Ramos (cell line): Measurements from ENCODE around the gene CLEC11A.
"Not testable (repeated sequence)": the region's sequence is repeated elsewhere in the genome, so short reads cannot be mapped to it uniquely, and the experiment has no call there.

Source experiments
- in situ Hi-C: fragments of 300-500 bp; cut with MboI; formaldehyde crosslinking; loops from one replicate; pipeline ENCODE4 v1.14.3; 2022; ENCODE audit warnings: low sequenced_read_pairs; ENCODE audit not compliant: unreplicated experiment

Gene CLEC11A

DNA sequence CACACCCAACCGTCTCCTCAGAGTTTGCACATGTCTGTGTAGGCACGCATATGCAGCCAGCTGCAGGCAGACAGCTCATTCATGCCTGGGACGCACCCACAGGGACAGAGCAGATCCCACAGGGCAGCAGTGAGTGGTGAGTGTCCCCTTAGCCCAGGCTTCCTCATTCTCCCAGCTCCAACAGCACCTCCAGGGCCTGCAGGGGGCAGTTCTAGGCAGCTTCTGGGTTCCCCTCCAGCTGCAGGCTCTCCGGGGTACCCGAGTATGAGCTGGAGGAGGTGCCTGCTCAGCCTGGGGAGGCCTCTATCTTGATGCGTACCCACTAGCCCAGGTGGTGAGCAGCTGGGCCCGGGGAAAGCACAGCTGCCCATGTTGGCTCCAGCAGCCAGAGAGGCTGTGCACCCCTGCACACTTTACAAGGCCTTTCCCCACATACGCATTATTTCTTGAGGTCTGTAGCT, 2.2 kb upstream of the CLEC11A start:
- in situ Hi-C loops, result no loop called here

DNA sequence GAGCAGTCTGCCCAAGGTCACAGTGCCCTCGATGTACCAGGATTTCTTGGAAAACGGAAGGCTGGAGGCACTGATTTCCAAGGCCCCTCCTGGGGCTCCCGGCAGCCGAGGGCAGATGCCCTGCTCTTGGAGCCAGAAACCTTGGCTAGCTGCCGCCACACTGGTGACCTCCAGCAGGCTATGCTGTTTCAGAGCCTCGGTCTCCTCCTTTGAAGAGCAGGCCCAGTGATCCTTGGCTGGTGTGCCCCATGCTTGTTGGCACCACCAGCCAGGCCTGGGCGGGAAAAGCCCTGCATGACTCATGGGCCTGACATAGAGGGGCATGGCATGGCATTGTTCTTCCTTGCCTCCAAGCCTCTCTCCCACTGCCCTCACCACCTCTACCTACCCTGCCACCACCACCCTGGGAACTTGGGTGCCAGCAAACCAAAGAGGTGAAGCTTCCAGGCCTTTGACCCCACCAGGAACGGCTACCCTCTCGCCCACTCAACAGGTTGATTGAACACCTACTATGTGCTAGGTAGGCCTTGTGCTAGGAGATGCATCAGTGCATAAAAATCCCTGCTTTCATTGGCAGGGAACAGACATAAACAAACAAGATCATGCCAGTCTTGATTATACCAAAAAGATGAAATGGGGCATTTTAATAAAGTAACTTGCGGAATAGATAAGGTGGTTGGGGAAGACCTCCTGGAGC, 1.6 kb upstream of the CLEC11A start:
- in situ Hi-C loops, result no loop called here

DNA sequence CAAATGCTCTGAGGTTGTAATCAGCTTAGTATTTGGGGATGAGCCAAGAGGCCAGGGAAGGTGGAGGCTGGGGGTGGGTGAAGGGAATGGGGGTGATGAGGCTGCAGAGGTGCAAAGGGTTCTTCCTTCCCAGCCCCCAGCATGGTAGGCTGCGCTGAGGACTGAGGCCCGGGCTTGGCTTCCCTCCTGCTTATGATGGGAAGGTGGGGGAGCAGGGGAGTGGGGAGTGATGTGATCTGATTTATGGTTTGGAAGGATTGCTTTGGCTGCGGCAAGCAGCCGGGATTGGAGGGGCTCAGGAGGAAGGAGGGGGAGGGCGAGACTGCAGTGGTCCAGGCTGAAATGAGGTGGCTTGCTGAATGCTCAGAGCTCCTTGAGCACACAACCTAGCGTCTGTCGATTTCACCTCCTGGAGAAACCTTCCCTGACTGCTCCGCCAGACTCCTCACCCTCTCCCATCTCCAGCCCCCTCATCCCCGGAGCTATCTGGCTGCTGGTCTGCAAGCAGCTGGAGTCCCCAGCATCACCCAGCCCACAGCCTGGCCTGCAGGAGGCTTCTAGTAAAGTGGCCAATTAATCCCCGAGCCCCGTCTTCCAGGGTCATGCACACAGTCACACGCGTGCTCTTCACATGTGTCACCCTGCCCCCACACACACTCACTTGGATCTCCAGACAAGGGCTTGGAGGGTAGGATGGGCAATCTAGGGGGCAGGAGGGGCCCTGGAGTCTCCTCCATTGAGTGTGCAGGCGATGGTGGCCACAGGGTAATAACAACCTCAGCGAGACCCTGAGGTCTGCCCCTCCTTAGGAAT, 757 bp upstream of the CLEC11A start:
- in situ Hi-C loops, result no loop called here

DNA sequence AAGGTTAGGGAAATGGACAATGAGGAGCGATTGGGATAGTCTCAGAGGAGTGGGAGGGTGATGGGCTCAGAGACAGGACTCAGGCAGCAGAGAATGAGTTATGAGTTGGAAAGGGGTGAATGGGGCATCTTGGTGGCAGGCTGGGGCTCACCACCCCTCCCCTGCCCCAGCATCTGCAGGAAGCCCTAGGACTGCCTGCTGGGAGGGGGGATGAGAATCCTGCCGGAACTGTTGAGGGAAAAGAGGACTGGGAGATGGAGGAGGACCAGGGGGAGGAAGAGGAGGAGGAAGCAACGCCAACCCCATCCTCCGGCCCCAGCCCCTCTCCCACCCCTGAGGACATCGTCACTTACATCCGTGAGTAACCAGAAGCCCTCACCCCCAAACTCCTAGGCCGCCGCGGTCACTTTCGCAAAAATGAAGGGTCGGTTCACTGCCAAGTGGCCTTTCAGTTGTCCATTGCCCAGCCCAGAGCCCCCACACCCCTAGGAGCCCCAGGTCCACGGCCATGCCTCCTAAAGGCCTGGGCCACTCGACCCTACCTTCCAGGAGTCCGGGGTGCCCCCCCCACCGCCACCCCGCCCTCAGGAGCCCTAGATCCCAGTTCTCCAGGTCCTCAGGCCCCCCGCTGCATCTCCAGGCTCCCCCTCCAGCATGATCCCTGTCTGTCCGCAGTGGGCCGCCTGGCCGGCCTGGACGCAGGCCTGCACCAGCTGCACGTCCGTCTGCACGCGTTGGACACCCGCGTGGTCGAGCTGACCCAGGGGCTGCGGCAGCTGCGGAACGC, 764 bp downstream of the CLEC11A start:
- in situ Hi-C loops, result no loop called here

DNA sequence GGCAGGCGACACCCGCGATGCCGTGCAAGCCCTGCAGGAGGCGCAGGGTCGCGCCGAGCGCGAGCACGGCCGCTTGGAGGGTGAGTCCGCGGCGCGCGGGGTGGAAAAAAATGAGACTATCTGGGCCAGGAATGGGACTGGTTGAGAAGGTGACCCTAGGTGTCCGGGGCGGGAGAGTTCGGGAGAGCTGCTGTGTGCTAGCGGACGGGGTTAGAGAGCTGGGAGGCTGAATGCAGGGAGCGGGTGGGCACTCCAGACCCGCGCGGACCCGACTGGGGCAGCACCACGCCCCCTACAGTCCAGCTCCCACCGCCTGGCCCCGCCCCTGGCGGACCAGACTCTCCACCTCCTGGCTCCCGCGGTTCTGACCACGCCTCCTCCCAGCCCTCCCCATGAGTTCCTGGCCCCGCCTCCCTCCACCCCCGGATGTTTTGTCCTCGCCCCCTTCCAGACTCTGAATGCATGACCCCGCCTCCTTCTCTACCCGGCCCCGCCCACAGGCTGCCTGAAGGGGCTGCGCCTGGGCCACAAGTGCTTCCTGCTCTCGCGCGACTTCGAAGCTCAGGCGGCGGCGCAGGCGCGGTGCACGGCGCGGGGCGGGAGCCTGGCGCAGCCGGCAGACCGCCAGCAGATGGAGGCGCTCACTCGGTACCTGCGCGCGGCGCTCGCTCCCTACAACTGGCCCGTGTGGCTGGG, 1.5 kb downstream of the CLEC11A start:
- in situ Hi-C loops, result no loop called here

DNA sequence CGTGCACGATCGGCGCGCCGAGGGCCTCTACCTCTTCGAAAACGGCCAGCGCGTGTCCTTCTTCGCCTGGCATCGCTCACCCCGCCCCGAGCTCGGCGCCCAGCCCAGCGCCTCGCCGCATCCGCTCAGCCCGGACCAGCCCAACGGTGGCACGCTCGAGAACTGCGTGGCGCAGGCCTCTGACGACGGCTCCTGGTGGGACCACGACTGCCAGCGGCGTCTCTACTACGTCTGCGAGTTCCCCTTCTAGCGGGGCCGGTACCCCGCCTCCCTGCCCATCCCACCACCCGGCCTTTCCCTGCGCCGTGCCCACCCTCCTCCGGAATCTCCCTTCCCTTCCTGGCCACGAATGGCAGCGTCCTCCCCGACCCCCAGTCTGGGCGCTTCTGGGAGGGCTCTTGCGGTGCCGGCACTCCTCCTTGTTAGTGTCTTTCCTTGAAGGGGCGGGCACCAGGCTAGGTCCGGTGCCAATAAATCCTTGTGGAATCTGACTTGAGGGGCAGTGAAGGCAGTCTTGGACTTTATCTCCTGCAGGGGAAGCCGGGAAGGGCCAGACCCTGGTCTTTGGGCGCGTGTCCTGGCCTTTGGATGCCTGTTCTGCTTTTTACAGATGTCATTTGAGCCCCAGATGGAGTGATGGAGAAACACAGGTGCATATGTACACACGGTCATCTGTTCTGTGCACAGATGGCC, 2.2 kb downstream of the CLEC11A start:
- in situ Hi-C loops, result no loop called here

DNA sequence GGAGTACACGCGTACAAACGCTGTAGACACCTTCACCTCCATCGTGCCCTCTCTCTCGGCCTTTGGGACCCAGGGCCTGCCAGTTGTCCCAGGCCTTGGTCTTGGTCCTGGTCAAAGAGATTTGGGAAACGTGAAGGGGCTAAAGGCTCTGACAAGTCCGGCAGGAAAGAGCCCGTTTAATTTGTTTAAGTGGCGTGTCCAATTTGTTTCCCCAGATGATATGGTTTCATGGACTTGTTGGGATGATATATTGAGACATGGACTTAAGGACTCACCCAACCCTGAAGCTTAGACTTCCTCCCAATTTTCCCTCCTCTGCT, 2.7 kb downstream of the CLEC11A start:
- in situ Hi-C loops, result no loop called here

DNA sequence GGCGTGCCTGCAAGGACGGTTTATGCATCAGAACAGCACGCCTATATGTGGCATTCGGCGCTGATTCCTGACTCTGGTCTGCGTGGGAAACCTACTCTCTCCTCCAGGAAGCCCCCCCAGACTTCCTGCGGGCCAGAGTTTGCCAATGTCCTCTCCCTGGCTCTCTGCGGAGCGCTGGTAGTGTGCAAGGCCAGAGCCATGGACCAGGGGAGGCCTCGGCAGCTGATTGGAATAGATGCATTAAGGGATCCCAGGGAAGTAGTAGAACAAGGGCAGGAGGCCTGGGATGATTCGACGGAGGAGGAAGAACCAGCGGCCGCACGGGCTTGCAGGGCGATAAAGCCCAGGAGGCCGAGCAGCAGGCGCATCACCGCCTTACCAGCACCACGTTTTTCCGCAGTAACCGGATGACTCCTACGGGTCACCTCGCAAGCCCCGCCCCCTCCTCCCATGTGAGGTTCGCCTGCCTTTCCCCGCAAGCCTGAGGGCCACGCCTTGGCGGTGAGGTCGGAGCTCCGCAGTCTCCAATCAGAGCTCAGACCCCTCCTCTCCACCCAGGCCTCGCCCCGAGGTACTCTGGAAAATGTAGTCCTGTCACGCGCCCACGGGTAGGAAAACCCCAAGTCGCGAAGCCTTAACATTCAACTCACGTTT, 5.0 kb downstream of the CLEC11A start:
- in situ Hi-C loops, result no loop called here

DNA sequence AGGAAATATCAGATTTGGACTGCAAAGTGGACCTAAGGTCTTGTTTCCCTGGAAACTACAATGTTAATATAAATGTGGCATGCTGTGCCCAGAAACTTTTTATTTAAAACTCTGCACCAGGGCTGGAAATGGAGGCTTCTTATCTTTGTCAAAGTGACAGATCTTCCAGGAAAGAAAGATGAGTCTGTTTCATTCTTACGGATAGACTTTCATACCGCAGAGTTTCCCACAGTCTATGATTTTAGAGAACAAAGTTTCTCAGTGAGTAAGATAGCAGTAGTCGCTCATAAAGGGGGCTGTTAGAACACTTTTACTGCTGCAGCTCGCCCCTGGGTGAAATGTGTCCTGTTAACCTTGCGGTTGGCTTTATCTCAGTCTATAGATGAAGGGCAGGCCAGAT, 6.7 kb downstream of the CLEC11A start:
- in situ Hi-C loops, result no loop called here

DNA sequence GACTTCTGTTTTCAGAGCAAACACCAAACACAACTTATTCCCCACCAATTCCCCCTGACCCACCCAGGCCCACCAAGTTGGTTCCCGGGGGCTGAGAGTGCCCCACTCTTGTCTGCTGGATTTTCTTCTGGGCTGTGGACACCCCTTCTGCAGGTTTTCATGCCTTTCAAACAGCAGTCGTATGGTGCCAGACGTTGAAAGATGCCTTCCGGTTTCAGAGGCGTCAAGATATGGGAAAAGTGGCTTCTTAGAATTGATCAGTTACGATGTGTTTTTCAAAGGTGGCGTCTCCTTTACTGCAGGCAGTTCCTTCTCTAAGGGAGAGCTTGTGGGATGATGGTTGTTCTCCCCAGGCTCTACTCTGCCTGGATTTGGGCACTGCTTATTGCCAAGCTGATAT, 12.7 kb downstream of the CLEC11A start:
- in situ Hi-C loops, result no loop called here

DNA sequence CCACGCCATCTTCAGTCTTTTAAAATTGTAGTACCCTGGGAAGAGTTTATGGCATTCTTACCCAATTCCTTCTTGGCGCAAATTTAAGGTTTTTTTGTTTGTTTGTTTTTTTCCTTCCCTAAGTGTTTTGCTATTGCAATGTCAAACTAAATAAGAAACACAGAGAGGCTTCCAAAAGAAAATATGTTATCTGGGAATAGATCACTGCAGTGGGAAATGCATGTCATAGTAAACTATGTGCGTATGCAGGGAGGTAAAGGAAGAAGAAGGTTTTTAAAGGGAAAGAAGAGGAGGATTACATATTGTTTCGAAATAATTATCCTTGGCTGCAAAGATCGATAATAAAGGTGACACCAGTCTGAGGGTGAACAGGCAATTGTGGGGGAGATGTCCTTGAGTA, 13.2 kb downstream of the CLEC11A start:
- in situ Hi-C loops, result no loop called here

DNA sequence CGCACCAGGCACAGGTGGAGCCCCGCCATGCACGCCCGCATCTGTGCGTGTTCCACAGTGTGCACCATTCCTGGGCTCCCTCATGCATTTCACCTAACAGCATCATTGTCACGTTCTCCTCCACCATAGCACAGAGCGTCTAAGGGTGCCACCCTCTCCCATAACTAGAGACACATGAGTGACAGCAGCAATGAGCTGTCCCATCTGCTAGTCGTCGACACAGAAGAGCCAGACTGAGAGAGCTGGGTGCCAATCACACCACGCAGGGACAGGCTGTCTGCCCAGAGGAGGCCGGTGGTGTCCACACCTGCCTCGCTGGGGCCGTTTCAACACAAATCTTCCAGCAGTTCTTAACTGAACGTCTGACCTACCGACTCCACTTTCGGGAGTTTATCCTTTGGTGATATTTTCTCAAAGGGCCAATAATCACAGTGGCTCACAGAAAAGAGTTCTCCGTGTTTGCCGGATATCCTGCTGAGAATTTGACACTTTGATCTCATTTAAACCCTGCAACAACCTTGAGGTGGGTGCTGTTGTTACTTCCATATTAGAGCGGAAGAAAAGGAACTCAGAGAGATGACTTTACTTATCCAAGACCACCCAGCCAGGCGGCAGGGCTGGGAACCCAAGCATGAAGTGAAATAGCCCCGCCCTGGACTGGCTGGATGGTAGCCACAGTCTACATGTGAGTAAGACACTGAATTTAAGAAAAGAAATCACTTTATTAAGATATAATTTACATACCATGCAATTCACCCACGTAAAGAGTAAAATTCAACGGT, 16.2 kb downstream of the CLEC11A start:
- in situ Hi-C loops, result no loop called here

DNA sequence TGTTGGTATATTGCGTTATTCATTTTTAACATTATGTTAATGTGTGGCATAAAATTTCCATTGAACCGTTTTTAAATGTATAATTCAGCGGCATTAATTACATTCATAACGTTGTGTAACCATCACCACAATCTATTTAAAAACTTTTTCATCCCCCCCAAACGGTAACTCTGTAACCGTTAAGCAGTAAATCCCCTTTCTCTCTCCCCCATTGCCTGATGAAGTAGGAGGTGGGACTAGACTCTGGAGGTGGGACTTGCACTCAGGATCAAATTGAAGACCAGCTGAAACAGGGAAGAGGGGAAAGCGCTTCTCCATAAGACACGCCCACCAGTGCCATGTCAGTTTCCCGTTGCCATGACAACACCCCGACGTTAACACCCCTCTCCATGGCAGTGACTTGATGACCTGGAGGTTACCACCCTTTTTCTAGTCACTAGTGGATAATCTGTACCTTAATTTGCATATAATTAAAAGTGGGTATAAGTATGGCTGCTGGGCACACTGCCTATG, 16.8 kb downstream of the CLEC11A start:
- in situ Hi-C loops, result no loop called here

DNA sequence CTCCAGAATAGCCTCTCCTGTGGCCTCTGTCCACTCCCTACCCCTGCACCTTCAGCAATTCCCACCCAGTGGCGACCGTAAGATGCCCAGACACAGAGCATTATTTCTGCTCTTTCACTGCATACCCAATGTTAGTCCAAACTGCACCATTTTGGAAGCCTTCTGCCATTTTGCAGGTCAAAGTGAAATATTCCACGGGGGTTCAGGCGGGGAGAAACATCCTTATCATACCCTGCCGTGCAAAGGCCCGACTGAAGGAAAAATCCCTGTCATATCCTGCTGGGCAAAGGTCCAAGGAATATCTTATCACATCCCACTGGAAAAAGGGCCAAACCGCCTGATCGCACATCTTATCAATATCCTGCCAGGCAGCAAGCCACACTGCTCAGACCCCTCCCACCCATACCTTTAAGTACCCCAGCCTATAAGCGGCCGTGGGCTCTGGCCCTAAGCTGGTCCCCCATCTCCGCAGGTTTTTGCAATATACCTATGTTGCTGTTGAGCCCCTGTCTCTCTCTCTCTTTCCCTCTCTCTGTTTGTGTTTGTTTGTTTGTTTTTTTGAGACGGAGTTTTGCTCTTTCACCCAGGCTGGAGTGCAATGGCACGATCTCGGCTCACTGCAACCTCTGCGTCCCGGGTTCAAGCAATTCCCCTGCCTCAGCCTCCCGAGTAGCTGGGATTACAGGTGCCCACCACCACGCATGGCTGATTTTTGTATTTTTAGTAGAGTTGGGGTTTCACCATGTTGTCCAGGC, 18.2 kb downstream of the CLEC11A start:
- in situ Hi-C loops, result no loop called here

DNA sequence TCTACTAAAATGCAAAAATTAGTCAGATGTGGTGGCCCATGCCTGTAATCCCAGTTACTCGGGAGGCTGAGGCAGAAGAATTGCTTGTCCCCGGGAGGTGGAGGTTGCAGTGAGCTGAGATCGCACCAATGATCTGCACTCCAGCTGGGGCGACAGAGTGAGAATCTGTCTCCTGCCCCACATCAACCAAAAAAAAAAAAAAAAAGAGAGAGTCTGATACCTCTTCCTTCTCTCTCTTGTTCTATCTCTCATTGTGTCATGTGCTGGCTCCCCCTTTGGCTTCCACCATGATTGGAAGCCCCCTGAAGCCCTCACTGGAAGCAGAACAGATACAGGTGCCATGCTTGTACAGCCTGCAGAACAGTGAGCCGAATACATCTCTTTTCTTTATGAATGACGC, 20.4 kb downstream of the CLEC11A start:
- in situ Hi-C loops, result no loop called here

DNA sequence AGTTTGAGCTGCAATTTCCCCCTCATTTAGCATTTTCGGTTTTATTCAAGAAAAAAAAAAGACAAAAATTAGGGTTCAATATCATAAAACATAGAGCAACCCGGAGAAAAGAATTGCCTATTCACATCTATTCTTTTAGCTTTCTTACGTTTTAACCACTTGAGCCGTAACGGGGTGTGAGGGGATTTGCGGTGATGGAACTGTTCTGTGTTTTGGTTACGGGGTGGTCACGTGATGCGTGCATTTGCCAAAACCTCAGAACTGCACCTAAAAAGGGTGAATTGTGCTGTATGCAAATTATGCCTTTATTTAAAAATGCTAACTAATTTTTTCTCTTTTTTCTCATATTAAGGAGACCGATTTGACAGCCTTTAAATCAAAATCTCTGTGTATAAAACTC, 22.1 kb downstream of the CLEC11A start:
- in situ Hi-C loops, result no loop called here

DNA sequence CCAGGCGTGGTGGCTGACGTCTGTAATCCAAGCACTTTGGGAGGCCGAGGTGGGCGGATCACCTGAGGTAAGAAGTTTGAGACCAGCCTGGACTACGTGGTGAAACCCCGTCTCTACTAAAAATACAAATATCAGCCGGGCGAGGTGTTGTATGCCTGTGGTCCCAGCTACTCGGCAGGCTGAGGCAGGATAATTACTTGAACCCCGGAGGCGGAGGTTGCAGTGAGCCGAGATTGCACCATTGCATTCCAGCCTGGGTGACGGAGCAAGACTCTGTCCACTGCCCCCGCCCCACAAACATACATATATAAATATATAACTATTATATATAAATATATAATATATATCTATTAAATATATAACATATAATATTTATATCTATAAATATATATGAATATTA, 24.0 kb downstream of the CLEC11A start:
- in situ Hi-C loops, result not testable (repeated sequence)

DNA sequence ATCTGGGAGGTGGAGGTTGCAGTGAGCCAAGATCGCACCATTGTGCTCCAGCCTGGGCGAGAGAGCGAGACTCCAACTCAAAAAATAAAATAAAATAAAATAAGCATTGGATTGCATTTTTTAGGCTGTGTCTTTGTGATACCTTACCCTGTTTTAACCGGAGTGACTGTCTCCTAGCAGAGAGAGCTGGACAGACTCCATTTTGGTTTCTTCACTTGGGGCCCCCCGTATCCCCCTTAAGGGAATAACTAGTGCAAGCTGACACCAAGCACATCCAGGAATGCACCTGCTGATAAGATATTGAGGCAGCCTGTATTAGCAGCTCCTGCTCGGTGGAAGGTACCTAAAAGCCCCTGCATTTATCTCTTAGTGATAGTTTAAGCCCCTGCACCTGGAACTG, 26.3 kb downstream of the CLEC11A start:
- in situ Hi-C loops, result no loop called here
